Astrocyte of the cerebellum (primary cell): ENCODE data around the gene GNAL.

Experiments used
- DNase-seq: peaks from one replicate; pipeline ENCODE4 v3.0.0-alpha.2; 2011; ENCODE audit warnings: low read depth
- H3K4me3 ChIP-seq: 2 replicates; pipeline ENCODE4 v1.5.1; 2011; ENCODE audit warnings: mild to moderate bottlenecking, low read depth, low read length, moderate library complexity
- in situ Hi-C: cut with HindIII; loops from 2 replicates; pipeline ENCODE4 v1.10.0; 2017; ENCODE audit warnings: low sequenced_read_pairs
- TF ChIP-seq, protein P1 (sequence below): IDR thresholded peaks from 2 replicates; pipeline ENCODE4 v1.5.1; 2012; ENCODE audit warnings: low read length, low read depth, moderate library complexity, mild to moderate bottlenecking; ENCODE audit errors: missing control alignments

GNAL gene

DNA sequence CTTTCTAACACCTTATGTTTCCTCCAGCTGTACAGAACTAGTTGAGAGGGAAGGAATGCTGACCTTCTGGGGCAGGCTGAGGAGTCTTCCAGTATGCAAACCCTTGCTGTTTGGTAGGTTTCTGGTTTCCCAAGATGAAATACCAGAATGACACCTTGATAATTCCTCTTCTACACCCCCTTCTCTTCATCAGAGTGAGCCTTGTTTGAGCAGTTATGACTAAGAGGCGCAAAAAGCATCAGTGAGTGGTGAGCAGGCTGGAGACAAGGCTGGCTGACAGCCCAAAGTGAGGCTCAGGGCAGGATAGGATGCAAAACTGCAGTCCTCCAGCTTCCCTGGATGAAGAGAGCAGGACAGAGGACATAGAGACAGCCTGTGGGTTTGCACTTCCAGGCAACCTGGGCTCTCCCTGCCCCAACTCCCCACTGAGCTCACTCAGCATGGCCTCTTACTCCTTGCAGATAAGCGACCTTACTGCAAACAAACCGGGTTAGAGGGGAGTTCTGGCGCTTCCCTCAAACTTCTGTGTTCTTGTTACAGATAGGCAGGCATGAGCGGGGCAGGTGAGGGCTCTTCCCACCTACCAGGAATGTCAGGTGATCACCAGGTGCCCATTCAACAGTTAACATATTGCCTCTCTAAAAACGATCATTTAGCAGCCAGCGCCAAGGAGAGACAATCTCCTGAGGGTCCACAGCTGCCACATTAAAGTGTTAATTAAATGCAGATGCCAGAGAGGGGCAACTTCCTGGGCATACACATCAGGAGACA is 213.6 kb downstream of the GNAL start:
- no peak overlapping the region for H3K4me3 ChIP-seq
- in situ Hi-C loops, result no loop called here
- TF ChIP-seq, protein P1, sequence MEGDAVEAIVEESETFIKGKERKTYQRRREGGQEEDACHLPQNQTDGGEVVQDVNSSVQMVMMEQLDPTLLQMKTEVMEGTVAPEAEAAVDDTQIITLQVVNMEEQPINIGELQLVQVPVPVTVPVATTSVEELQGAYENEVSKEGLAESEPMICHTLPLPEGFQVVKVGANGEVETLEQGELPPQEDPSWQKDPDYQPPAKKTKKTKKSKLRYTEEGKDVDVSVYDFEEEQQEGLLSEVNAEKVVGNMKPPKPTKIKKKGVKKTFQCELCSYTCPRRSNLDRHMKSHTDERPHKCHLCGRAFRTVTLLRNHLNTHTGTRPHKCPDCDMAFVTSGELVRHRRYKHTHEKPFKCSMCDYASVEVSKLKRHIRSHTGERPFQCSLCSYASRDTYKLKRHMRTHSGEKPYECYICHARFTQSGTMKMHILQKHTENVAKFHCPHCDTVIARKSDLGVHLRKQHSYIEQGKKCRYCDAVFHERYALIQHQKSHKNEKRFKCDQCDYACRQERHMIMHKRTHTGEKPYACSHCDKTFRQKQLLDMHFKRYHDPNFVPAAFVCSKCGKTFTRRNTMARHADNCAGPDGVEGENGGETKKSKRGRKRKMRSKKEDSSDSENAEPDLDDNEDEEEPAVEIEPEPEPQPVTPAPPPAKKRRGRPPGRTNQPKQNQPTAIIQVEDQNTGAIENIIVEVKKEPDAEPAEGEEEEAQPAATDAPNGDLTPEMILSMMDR, result no peak
- no peak for DNase-seq

DNA sequence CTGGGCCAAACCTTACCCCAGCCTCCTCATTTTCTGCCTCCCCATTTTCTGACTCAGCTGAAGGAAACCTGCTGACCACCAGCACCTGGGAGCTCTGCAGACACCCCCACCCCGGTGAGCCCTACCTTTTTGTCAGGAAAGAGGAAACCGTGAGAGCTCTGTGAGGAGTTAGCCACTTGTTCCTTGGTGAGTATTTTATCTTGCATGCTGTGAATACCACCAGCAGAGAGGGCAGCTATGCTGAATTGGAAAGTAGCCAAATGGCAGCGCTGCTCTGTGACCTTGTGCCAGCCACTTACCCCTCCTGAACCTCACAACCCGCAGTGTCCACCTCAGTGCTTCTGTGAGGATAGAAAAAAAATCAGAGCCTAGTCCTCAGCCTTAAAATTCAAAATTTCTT is 216.5 kb downstream of the GNAL start:
- TF ChIP-seq, protein P1, result no peak
- no peak for DNase-seq
- in situ Hi-C loops, result no loop called here
- H3K4me3 ChIP-seq, result no peak overlapping the region

DNA sequence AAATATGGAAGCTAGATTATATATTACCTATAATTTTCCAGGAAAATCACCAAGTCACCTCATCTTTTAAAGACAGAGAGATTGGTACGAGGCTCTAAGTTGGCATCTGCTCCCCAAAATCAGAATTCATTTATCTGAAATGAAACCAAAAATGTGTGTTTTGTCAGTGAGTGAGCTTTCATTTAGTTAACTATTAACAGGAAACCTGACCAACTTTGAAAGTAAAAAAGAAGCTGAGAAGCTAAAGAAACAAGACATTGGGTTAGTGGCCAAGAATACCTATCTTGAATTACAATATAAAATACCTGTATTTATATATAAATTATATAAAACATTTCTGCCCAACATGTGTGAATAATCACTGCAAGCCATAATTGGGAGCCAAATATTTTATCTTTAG is 217.1 kb downstream of the GNAL start:
- TF ChIP-seq, protein P1, result no peak
- H3K4me3 ChIP-seq, result no peak overlapping the region
- no peak for DNase-seq
- in situ Hi-C loops, result no loop called here

DNA sequence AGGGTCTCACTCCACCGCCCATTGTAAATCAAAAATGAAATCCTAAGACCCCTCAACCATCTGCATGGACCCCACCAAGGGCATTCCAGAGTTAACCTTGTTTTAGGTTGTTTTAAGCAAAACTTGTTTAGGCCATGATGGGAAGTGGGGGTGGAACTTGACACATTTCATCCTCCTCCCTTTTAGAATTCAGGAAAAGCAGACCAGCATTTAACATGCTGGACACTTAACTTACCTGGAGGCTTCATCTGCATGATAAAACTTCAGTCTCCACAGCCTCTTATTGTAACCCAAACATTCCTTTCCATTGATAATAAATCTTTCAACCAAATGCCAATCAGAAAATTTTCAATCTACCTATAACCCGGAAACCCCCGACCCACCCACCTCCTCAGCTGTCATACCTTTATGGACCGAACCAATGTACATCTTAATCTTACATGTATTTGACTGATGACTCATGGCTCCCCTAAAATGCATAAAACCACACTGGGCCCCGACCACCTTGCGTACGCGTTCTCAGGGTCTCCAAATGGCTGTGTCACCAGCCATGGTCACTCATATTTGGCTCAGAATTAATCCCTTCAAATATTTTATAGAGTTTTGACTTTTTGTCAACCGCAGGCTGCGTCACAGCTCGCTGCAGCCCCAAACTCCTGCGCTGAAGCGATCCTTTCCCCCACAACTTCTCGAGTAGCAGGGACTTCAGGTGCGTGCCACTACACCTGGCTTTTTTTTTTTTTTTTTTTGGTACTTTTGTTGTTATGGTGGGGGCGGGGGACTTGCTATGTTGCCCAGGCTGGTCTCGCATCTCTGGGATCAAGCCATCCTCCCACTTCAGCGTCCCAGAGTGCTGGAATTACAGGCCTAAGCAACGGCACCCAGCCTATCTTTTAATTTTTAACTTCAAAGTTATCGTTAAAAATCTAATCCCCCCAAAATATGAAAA is 218.1 kb downstream of the GNAL start:
- in situ Hi-C loops, result no loop called here
- DNase-seq, result no peak
- TF ChIP-seq, protein P1, result no peak

DNA sequence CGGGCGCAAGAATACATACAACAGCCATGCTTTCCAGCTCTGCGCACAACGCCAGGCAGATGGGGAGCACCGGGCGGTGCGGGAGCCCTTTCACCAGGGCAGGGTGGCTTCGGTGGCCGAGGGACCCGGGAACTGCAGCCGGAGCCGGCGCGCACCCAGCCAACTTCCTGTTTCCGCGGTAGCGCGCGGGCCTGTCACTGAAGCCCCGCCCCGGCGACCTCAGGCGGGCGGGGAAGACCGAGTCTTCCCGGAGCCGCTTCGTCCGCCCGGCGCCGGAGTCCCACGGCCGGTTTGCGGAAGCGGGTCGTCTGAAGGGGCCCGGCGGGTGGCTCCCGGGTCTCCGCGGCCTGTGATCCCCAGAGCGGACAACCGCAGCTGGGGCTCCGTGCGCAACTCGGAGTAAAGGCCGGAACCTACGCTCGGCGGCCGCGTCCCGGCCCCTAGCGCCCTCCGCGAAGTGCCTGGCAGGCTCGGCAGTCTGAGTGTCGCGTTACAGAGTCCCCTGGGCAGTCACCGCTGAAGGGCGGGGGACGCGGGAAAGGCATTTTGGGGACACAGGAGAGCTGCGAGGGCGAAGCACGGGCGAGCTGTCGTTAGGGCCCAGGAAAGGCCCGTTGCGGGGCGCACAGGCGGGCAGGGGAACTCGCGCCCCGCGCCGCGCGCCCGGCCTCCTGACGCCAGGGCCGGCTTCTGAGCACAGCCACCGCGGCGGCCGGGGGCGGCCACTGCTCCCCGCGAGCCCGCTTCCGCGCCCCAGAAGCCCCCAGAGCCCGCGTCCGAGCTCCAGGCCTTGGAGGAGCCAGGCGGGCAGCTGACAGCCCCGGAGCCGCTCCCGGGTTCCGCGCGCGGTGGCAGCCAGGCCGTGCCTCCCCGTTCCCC is 219.4 kb downstream of the GNAL start, which contains the start of gene MPPE1:
TSS of gene MPPE1 (minus strand) at position 136 of the 879 bp plus-strand sequence. CDS start 11,053 bp downstream, outside the sequence.
- peak; percentile 37 for DNase-seq
- in situ Hi-C loops, result no loop called here
- peak within 1 kb of the TSS; percentile 75 for H3K4me3 ChIP-seq
- TF ChIP-seq, protein P1, result no peak

More for the DNA sequence above, 218.1 kb downstream of the GNAL start:
- peak overlapping the region; percentile 75 for H3K4me3 ChIP-seq

DNA sequence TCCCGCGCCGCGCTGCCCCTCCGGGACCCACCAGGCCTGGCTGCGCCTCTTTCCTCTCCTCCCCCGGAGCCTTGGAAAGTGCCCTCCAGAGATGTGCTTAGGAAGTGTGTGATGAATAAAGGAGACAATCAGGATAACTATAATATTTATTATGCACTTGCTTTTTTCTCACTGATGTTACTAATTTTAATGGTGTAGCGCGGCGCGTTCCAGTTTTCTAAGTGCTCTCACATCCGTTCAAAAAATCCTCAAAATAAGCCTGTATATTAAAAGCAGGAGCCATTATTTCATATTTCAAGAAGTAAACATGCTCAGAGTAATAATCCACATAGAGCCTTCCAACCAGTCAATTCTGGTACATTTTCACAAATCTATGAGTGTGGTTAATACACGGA is 220.0 kb downstream of the GNAL start:
- H3K4me3 ChIP-seq, result peak overlapping the region; percentile 75
- TF ChIP-seq, protein P1, result no peak
- no peak for DNase-seq
- in situ Hi-C loops, result no loop called here
